ENCODE data around the gene TXNRD2.
"Not testable (repeated sequence)": the region's sequence is repeated elsewhere in the genome, so short reads cannot be mapped to it uniquely, and the experiment has no call there.

TXNRD2 gene

GRCh38 chr22:19929586-19930550, 11.8 kb downstream of the TXNRD2 start:
- Mint-ChIP-seq H3K4me3 (no peak overlapping the region), H3K9me3 (no peaks in the 10 kb centered on the region), H3K27me3 (no peaks in the 10 kb centered on the region), H3K27ac (ENCODE audit: low read depth) (no peak overlapping the region), H3K36me3 (ENCODE audit: insufficient read depth) (no peaks in the 10 kb centered on the region), H3K4me1 (peaks cover 4% of the 10 kb centered on the region)
- no peak for DNase-seq (ENCODE audit: low spot score in 2 of 2)
- ATAC-seq (replicated peaks; ENCODE audit: extremely low read depth, poor library complexity, severe bottlenecking) = no peak

- Mint-ChIP-seq H3K9me3 (no peaks in the 10 kb centered on the region), H3K4me3 (no peak overlapping the region), H3K36me3 (ENCODE audit: insufficient read depth) (peaks cover 3% of the 10 kb centered on the region), H3K27me3 (no peaks in the 10 kb centered on the region), H3K4me1 (peaks cover 10% of the 10 kb centered on the region), H3K27ac (ENCODE audit: low read depth) (no peak overlapping the region)
- DNase-seq (ENCODE audit: low spot score in 2 of 2) (no peak), ATAC-seq (replicated peaks; ENCODE audit: extremely low read depth, poor library complexity, severe bottlenecking) (no peak)
Measured at GRCh38 chr22:19928207-19928606, 13.4 kb downstream of the TXNRD2 start.

DNA sequence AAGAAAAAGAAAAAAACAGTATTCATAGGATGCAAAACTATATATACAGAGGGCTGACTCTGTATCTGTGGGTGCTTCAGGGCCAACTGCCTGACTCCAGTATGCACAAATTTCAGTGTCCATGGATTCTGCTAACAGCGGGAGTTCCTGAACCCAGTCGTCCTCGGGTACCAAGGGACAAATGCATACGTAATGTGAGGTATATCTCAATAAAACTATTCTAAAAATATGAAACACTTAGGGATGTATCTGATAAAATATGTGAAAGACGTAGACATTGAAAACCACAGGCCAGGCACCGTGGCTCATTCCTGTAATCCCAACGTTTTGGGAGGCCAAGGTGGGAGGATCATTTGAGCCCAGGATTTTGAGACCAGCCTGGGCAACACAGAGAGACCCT, 13.9 kb downstream of the TXNRD2 start:
- Mint-ChIP-seq H3K4me3 (no peak overlapping the region), H3K4me1 (peaks cover 10% of the 10 kb centered on the region), H3K27ac (ENCODE audit: low read depth) (no peak overlapping the region), H3K36me3 (ENCODE audit: insufficient read depth) (peaks cover 3% of the 10 kb centered on the region), H3K27me3 (no peaks in the 10 kb centered on the region), H3K9me3 (no peaks in the 10 kb centered on the region)
- ATAC-seq (replicated peaks; ENCODE audit: extremely low read depth, poor library complexity, severe bottlenecking) = no peak
- no peak for DNase-seq (ENCODE audit: low spot score in 2 of 2)

GRCh38 chr22:19926028-19926427, 15.6 kb downstream of the TXNRD2 start:
- not testable (repeated sequence) for DNase-seq (ENCODE audit: low spot score in 2 of 2); H3K27ac Mint-ChIP-seq (ENCODE audit: low read depth); H3K27me3 Mint-ChIP-seq; H3K4me1 Mint-ChIP-seq; H3K4me3 Mint-ChIP-seq; H3K36me3 Mint-ChIP-seq (ENCODE audit: insufficient read depth); H3K9me3 Mint-ChIP-seq; ATAC-seq (replicated peaks; ENCODE audit: extremely low read depth, poor library complexity, severe bottlenecking)

- peaks cover 3% of the 10 kb centered on the region for H3K36me3 Mint-ChIP-seq (ENCODE audit: insufficient read depth)
- ATAC-seq (replicated peaks; ENCODE audit: extremely low read depth, poor library complexity, severe bottlenecking) (no peak), DNase-seq (ENCODE audit: low spot score in 2 of 2) (no peak)
- H3K9me3 Mint-ChIP-seq = no peaks in the 10 kb centered on the region
- H3K27ac Mint-ChIP-seq (ENCODE audit: low read depth) = no peak overlapping the region
- no peak overlapping the region for H3K4me3 Mint-ChIP-seq
- H3K27me3 Mint-ChIP-seq = no peaks in the 10 kb centered on the region
- peaks cover 10% of the 10 kb centered on the region for H3K4me1 Mint-ChIP-seq
Measured at GRCh38 chr22:19923914-19924513, 17.6 kb downstream of the TXNRD2 start.

- DNase-seq (ENCODE audit: low spot score in 2 of 2) (no peak), ATAC-seq (replicated peaks; ENCODE audit: extremely low read depth, poor library complexity, severe bottlenecking) (no peak)
- no peaks in the 10 kb centered on the region for H3K9me3 Mint-ChIP-seq
- peaks cover 5% of the 10 kb centered on the region for H3K4me1 Mint-ChIP-seq
- H3K4me3 Mint-ChIP-seq = no peak overlapping the region
- no peak overlapping the region for H3K27ac Mint-ChIP-seq (ENCODE audit: low read depth)
- H3K36me3 Mint-ChIP-seq (ENCODE audit: insufficient read depth) = peaks cover 6% of the 10 kb centered on the region
- no peaks in the 10 kb centered on the region for H3K27me3 Mint-ChIP-seq
Measured at GRCh38 chr22:19921544-19922081, 20.0 kb downstream of the TXNRD2 start.

- Mint-ChIP-seq H3K4me1 (peaks cover 5% of the 10 kb centered on the region), H3K4me3 (no peak overlapping the region), H3K27me3 (no peaks in the 10 kb centered on the region), H3K36me3 (ENCODE audit: insufficient read depth) (peaks cover 11% of the 10 kb centered on the region), H3K27ac (ENCODE audit: low read depth) (no peak overlapping the region), H3K9me3 (no peaks in the 10 kb centered on the region)
- ATAC-seq (replicated peaks; ENCODE audit: extremely low read depth, poor library complexity, severe bottlenecking) (no peak), DNase-seq (ENCODE audit: low spot score in 2 of 2) (no peak)
Measured at GRCh38 chr22:19919701-19920363, 21.8 kb downstream of the TXNRD2 start.

DNA sequence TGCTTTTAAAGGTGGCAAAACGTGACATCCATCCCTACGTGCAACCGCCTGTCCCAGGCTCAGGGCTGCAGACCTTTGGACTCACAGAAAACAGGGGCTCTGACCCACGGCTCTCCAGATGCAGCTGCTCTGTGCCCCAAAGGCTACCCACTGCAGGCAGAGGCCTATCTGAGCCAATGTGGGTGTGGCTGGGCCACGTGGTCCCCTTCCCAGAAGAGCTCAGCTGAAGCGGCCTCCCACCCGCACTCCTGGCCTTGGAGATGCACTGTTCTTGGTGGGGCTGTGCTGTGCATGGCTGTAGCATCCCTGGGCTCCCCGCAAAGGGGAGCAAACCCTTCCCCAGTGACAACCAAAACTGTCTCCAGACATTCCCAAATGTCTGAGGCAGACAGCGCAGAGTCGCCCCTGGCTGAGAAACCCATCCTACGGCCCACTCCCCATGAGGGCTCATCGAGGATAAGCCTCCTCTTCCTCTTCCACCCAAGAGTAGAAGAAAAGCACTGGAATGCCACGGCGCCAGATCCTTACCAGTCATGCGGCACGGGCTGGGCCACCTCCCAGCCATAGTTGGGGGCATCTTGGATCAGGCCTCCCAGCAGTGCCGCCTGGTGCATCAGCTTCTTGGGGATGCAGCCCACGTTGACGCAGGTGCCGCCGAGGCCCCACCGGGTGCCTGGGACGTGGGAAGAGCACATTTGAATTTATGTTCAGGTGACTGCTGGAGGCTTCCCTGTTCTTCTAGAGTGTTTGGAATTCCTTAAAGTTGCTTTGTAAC, 23.1 kb downstream of the TXNRD2 start:
- H3K27me3 Mint-ChIP-seq = no peaks in the 10 kb centered on the region
- H3K4me3 Mint-ChIP-seq = no peak overlapping the region
- no peak for ATAC-seq (replicated peaks; ENCODE audit: extremely low read depth, poor library complexity, severe bottlenecking)
- no peaks in the 10 kb centered on the region for H3K9me3 Mint-ChIP-seq
- no peak for DNase-seq (ENCODE audit: low spot score in 2 of 2)
- no peaks in the 10 kb centered on the region for H3K4me1 Mint-ChIP-seq
- H3K27ac Mint-ChIP-seq (ENCODE audit: low read depth) = no peak overlapping the region
- peaks cover 16% of the 10 kb centered on the region for H3K36me3 Mint-ChIP-seq (ENCODE audit: insufficient read depth)

GRCh38 chr22:19917389-19918138, 24.1 kb downstream of the TXNRD2 start:
- H3K27me3 Mint-ChIP-seq = no peaks in the 10 kb centered on the region
- H3K27ac Mint-ChIP-seq (ENCODE audit: low read depth) = no peak overlapping the region
- H3K4me3 Mint-ChIP-seq = no peak overlapping the region
- DNase-seq (ENCODE audit: low spot score in 2 of 2) (no peak), ATAC-seq (replicated peaks; ENCODE audit: extremely low read depth, poor library complexity, severe bottlenecking) (no peak)
- no peaks in the 10 kb centered on the region for H3K4me1 Mint-ChIP-seq
- no peaks in the 10 kb centered on the region for H3K9me3 Mint-ChIP-seq
- peaks cover 17% of the 10 kb centered on the region for H3K36me3 Mint-ChIP-seq (ENCODE audit: insufficient read depth)

GRCh38 chr22:19916941-19917340, 24.7 kb downstream of the TXNRD2 start:
- DNase-seq (ENCODE audit: low spot score in 2 of 2) = no peak
- no peak for ATAC-seq (replicated peaks; ENCODE audit: extremely low read depth, poor library complexity, severe bottlenecking)
- no peaks in the 10 kb centered on the region for H3K27me3 Mint-ChIP-seq
- no peak overlapping the region for H3K4me3 Mint-ChIP-seq
- peaks cover 17% of the 10 kb centered on the region for H3K36me3 Mint-ChIP-seq (ENCODE audit: insufficient read depth)
- H3K9me3 Mint-ChIP-seq = no peaks in the 10 kb centered on the region
- no peaks in the 10 kb centered on the region for H3K4me1 Mint-ChIP-seq
- H3K27ac Mint-ChIP-seq (ENCODE audit: low read depth) = no peak overlapping the region

GRCh38 chr22:19916006-19916405, 25.6 kb downstream of the TXNRD2 start:
- Mint-ChIP-seq H3K9me3 (no peaks in the 10 kb centered on the region), H3K27ac (ENCODE audit: low read depth) (no peak overlapping the region), H3K27me3 (no peaks in the 10 kb centered on the region), H3K4me3 (no peak overlapping the region), H3K4me1 (no peaks in the 10 kb centered on the region), H3K36me3 (ENCODE audit: insufficient read depth) (peaks cover 20% of the 10 kb centered on the region)
- DNase-seq (ENCODE audit: low spot score in 2 of 2) (no peak), ATAC-seq (replicated peaks; ENCODE audit: extremely low read depth, poor library complexity, severe bottlenecking) (no peak)

All from central memory CD8-positive, alpha-beta T cell (primary cell).